Esophagus squamous epithelium (tissue), 4 donors: ENCODE data around the gene DOCK11.

ENCODE experiments used
- CTCF ChIP-seq, 6 experiments: fragments of 450-650 bp in 4 of 6; fragments of 200-600 bp in 2 of 6; sonication (generic) in 2 of 6; IDR thresholded peaks; one replicate each; pipeline ENCODE4 v1.5.1; 2016 to 2019; ENCODE audit warnings: antibody characterized with exemption in 6 of 6, mild to moderate bottlenecking in 4 of 6, moderate library complexity in 4 of 6
- POLR2A ChIP-seq, 4 donors: fragments of 450-650 bp; IDR thresholded peaks; one replicate each; pipeline ENCODE4 v1.6.1; 2017; ENCODE audit warnings: antibody characterized with exemption in 4 of 4, mild to moderate bottlenecking in 4 of 4, moderate library complexity in 3 of 4

GRCh38 chrX:118632862-118633261 lies 137.2 kb downstream of the DOCK11 start:
- TF ChIP-seq CTCF (IDR thresholded peaks at IDR 0.05) (no peak), POLR2A (IDR thresholded peaks at IDR 0.05) (no peak)
